Activated T-helper 1 cell treated with anti-CD3 and anti-CD28 coated beads, Interleukin-12 subunit alpha, Interleukin-12 subunit beta, Interleukin-2, Interleukin-4 antibody, amounts not matched to agents 30 ng/mL and 10 ng/mL and 1 ng/mL, durations not matched to agents 14 hours and 24 hours and 36 hours (primary cell): Measurements from ENCODE around the gene GRAMD1A. TPM values are rescaled to one million over a fixed set of nuclear protein-coding genes. Genes with fewer than 3 reads are reported as not detected.

Experiments
- DNase-seq: peaks from one replicate; pipeline ENCODE4 v3.0.0; 2021; ENCODE audit warnings: low spot score
- H3K27ac Mint-ChIP-seq: one replicate; pipeline ENCODE4 v1.8.0; 2021; ENCODE audit warnings: mild to moderate bottlenecking, mixed read lengths
- H3K27me3 Mint-ChIP-seq: one replicate; pipeline ENCODE4 v1.8.0; 2022; ENCODE audit warnings: mild to moderate bottlenecking, moderate library complexity, mixed read lengths; ENCODE audit not compliant: insufficient read depth
- H3K36me3 Mint-ChIP-seq: one replicate; pipeline ENCODE4 v1.8.0; 2021; ENCODE audit warnings: low read depth, mixed read lengths
- H3K4me1 Mint-ChIP-seq: one replicate; pipeline ENCODE4 v1.8.0; 2021; ENCODE audit warnings: low read depth, mixed read lengths
- H3K4me3 Mint-ChIP-seq: one replicate; pipeline ENCODE4 v1.8.0; 2021; ENCODE audit warnings: mild to moderate bottlenecking, moderate library complexity, mixed read lengths
- H3K9me3 Mint-ChIP-seq: one replicate; pipeline ENCODE4 v1.8.0; 2021; ENCODE audit warnings: mixed read lengths
- intact Hi-C: fragments of 100-400 bp; cut with micrococcal nuclease; formaldehyde crosslinking; loops from one replicate; pipeline ENCODE4 v1.15.1; 2024
- total RNA-seq: library from RNA; stranded (reverse); gene quantifications from 2 replicates; pipeline ENCODE4 v1.2.3, GENCODE V29; 2022

GRAMD1A gene
- total RNA-seq, 1 donor from 2014 or later, result 176 TPM

DNA sequence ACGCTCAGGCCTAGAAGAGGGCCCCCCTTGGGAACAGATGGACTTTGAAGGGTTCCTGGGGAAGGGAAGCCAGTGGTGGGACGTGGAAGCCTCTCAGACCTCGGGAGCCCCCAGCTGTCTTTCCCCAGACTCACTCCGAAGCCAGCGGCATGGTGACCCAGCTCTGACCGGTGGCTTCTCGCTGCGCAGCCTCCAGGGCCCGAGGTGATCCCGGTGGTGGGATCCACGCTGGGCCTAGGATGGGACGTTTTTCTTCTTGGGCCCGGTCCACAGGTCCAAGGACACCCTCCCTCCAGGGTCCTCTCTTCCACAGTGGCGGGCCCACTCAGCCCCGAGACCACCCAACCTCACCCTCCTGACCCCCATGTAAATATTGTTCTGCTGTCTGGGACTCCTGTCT, 66.0 kb downstream of the GRAMD1A start:
- H3K4me3 Mint-ChIP-seq, result no peak overlapping the region
- intact Hi-C loops, result loop anchor here (2.0 kb wide), 1 partner anchor 201 kb away; no protein-coding TSS in a partner anchor
- H3K27ac Mint-ChIP-seq, result no peak overlapping the region
- H3K27me3 Mint-ChIP-seq, result peaks cover 6% of the 10 kb centered on the region
- peaks cover 8% of the 10 kb centered on the region for H3K9me3 Mint-ChIP-seq
- peaks cover 16% of the 10 kb centered on the region for H3K4me1 Mint-ChIP-seq
- no peaks in the 10 kb centered on the region for H3K36me3 Mint-ChIP-seq
- no peak for DNase-seq

DNA sequence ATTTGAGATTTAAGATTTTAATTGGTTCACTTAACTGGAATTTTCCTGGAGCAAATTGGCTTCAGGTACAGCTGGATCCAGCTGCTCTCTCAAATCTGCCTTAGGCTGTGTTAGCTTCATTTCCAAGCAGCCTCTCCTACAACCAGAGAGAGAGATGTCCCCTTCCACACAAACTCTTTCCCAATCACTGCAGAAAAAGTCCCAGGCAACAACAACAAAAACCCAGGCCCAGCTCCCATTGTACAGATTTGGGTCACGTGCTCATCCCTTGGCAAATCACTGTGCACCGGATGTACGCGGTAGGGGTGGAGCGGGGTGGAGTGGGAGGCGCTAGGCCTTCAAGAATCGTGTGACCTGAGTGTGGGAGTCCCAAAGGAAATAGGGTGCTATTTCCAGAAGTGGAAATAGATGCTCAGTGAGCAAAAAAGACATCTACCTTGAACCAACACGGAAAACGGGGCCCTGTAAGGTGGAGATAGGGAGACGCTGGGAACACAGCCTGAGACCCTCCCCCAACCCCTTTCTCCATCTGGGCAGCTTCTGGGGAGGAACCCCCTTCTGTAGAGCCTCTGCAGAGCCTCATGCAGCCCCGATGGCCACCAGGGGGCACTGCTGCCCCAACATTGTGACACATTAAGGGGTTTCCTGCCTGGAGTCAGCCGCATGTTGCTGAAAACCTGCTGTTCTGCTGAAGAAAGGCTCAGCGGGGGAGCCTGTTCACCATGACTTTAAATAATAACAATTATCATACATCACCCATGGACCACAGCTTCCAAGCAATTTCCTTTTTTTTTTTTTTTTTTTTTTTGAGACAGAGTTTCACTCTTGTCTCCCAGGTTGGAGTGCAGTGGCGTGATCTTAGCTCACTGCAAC, 66.8 kb downstream of the GRAMD1A start:
- Mint-ChIP-seq H3K27me3 (peaks cover 6% of the 10 kb centered on the region), H3K4me3 (peak overlapping the region; percentile 42), H3K9me3 (peaks cover 8% of the 10 kb centered on the region), H3K4me1 (peaks cover 16% of the 10 kb centered on the region), H3K27ac (peak overlapping the region; percentile 57), H3K36me3 (no peaks in the 10 kb centered on the region)
- intact Hi-C loops, result loop anchor here (1.0 to 2.0 kb wide), 6 partner anchors 23 to 200 kb away; partner anchors contain the start of gene LGI4
- peak; percentile 79 for DNase-seq

DNA sequence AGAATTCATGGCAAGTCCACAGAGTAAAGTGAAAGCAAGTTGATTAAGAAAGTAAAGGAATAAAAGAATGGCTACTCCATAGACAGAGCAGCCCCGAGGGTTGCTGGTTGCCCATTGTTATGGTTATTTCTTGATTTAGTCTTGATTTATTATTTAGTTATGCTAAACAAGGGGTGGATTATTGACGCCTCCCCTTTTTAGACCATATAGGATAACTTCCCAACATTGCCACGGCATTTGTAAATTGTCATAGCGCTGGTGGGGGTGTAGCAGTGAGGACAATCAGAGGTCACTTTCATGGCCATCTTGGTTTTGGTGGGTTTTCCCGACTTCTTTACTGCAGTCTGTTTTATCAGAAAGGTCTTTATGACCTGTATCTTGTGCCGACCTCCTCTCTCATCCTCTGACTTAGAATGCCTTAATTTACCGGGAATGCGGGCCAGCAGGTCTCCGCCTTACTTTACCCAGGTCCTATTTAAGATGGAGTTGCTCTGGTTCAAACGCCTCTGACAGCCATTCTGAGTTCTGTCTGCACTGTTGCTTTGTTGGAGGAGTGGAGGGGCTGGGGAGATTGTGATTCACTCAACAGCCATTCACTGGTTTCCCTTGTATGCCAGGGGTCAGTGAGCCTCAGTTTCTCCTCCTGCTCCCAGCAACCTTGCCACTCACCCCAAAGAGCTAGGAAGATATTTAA, 69.0 kb downstream of the GRAMD1A start:
- H3K9me3 Mint-ChIP-seq, result peaks cover 8% of the 10 kb centered on the region
- no peak for DNase-seq

DNA sequence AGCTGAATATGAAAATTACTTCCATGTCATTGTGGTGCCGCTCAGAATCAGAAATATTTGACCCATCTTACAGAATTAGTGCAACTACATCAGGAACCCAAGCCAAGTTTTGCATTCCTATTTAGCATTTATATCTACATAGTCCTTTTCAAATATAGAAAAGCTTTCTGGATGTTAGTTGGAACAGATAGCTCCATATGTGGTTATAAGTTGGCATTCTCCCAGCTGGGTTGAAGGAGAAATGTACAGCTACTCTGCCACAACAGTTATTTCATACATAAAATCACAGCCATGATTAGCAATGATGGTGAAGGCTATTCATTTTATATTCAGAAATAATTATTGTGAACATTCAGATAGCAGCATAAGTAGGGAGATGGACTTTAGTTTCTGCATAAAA, 69.6 kb downstream of the GRAMD1A start:
- DNase-seq, result no peak
- Mint-ChIP-seq H3K36me3 (no peaks in the 10 kb centered on the region), H3K4me3 (no peak overlapping the region), H3K27ac (no peak overlapping the region), H3K4me1 (peaks cover 9% of the 10 kb centered on the region), H3K9me3 (peaks cover 8% of the 10 kb centered on the region), H3K27me3 (peaks cover 6% of the 10 kb centered on the region)
- intact Hi-C loops, result no loop called here

More for the DNA sequence above, 69.0 kb downstream of the GRAMD1A start:
- Mint-ChIP-seq H3K4me1 (peaks cover 10% of the 10 kb centered on the region), H3K4me3 (no peak overlapping the region), H3K27me3 (peaks cover 6% of the 10 kb centered on the region), H3K36me3 (no peaks in the 10 kb centered on the region), H3K27ac (no peak overlapping the region)
- intact Hi-C loops, result no loop called here

DNA sequence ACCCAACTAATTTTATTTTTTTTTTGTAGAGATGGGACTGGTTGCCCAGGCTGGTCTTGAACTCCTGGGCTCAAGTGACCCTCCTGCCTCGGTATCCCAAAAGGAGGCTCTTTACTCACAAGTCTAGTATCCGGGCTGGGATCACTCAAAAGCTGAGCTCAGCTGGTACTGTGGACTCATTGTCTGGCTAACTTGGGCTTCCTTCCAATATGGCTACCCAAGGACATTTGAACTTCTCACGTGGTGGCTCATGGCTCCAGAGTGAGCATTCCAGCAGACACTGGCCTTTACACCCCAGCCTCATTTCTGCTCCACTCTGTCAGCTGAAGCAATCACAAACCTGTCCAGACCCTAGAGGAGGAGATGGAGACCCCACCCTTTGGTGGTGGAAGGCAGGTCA, 70.3 kb downstream of the GRAMD1A start:
- H3K9me3 Mint-ChIP-seq, result peaks cover 8% of the 10 kb centered on the region
- H3K4me3 Mint-ChIP-seq, result no peak overlapping the region
- H3K27me3 Mint-ChIP-seq, result peaks cover 6% of the 10 kb centered on the region
- no peak for DNase-seq
- intact Hi-C loops, result no loop called here
- H3K36me3 Mint-ChIP-seq, result no peaks in the 10 kb centered on the region
- H3K4me1 Mint-ChIP-seq, result peaks cover 9% of the 10 kb centered on the region
- no peak overlapping the region for H3K27ac Mint-ChIP-seq

DNA sequence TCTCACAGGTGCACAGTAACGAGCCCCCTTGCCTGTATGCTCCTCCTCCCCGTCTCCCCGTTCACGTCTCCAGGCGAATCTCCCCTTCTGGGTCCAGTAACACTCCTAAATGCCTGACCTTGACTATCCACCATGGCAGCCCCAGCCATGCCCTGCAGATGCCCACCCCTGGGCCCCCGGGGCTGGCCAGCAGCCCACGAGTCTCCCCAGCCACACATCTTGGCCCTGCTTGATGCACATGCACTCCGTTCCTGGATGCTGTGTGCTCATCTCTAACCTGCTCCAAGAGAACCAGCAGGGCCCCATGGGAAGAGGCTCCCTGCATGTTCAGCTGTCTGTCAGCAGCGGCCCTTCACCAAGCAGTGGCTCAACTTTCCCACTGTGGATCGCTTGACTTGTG, 73.4 kb downstream of the GRAMD1A start:
- Mint-ChIP-seq H3K36me3 (no peaks in the 10 kb centered on the region), H3K27me3 (peaks cover 5% of the 10 kb centered on the region), H3K4me3 (no peak overlapping the region), H3K27ac (no peak overlapping the region), H3K4me1 (no peaks in the 10 kb centered on the region), H3K9me3 (peaks cover 8% of the 10 kb centered on the region)
- intact Hi-C loops, result no loop called here
- no peak for DNase-seq

DNA sequence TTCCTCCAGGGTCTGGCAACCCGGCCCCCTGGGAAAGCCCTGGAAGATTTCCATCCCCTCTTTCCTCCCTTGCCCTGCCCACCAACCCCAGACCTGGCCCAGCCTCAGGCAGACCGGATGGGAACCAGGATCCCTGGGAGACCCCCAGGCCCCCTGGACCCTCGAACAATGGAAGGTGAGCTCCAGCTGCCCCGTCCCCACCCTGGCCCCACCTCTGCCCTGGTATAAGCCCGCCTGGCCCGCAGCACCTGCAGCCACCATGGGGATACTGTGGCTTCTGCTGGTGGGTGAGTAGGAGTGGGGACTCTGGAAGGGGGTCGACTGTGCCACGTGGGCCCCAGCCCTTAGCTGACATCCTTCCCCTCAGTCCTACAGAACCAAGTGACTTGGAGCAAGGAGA, 73.8 kb downstream of the GRAMD1A start:
- H3K9me3 Mint-ChIP-seq, result peaks cover 8% of the 10 kb centered on the region
- H3K27me3 Mint-ChIP-seq, result peaks cover 2% of the 10 kb centered on the region

DNA sequence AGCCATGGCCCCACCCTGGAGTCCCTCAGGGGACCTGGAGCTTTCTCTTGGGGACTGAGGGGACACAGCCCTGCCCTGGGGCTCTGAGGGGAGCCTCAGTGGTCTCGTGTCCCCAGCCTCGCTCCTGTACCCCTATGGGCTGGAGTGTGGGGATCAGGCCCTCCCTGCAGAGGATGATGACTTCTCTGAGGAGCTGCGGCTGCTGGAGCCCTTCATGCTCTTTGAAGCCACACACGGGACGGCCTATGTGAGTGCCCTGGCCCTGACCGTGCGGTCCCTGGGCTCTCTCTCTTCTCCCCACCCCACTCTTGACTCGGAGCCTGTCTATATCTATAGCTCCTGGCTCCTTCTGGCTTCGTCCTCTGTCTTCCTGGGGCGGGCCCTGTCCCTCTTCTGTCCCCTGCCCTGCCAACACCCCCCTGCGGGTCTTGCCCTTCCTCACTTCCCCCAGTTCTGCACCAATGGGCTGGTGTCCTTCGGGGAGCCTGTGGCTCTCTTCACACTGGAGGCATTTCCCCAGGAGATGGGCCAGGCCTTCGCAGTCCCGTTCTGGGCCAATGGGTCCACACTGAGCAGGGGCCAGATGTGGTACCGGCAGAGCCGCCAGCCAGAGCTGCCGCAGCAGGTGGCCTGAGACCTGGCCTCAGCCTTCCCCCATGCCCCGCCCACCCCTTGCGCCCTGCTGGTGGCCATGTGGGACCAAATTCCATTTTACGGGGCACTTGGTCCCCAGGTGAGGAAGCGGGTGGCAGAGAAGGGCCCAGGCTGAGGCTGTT, 74.5 kb downstream of the GRAMD1A start:
- H3K9me3 Mint-ChIP-seq, result peaks cover 8% of the 10 kb centered on the region
- no peaks in the 10 kb centered on the region for H3K4me1 Mint-ChIP-seq
- intact Hi-C loops, result no loop called here
- H3K36me3 Mint-ChIP-seq, result no peaks in the 10 kb centered on the region
- peaks cover 2% of the 10 kb centered on the region for H3K27me3 Mint-ChIP-seq
- peak overlapping the region; percentile 52 for H3K27ac Mint-ChIP-seq
- DNase-seq, result no peak
- no peak overlapping the region for H3K4me3 Mint-ChIP-seq

More for the DNA sequence above, 73.8 kb downstream of the GRAMD1A start:
- no peak for DNase-seq
- intact Hi-C loops, result no loop called here
- H3K4me3 Mint-ChIP-seq, result no peak overlapping the region
- H3K4me1 Mint-ChIP-seq, result no peaks in the 10 kb centered on the region
- no peak overlapping the region for H3K27ac Mint-ChIP-seq
- H3K36me3 Mint-ChIP-seq, result no peaks in the 10 kb centered on the region

DNA sequence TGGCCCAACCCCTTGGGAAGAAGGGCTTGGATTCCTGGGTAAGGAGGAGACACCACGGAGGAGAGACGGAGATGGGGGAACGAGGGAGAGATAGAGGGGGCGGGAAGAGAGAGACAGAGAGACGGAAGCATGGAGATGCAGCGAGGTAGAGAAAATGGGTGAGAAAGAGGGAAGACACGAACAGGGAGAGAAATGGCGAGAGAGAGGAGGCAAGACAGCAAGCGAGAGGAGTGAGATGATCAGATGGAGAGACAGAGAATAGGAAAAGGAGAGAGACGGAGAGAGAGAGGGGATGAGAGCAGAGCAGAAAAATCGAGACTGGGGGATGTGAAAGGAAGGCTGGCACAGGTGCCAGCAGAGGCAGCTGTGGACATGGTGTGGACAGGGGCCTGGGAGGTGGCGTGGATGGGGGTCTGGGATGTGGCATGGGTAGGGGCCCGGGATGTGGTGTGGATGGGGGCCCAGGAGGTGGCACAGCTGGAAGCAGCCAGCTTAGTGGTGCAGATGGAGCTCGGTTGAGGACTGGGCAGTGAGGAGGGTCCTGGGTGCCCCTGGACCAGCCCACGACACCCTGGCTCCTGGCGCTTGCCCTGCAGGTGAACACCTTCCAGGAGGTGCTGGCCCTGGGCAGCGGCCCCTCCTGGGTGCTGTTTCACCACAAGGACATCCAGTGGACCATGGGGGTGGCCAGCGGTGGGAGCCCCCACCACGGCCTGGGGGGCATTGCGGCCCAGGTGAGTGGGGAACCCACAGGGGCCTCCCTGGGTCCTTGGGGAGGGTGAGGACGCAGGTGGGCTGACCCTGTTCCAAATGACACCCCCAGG, 75.3 kb downstream of the GRAMD1A start:
- DNase-seq, result no peak
- no peak overlapping the region for H3K4me3 Mint-ChIP-seq
- intact Hi-C loops, result no loop called here
- H3K27ac Mint-ChIP-seq, result peak overlapping the region; percentile 52
- H3K9me3 Mint-ChIP-seq, result peaks cover 3% of the 10 kb centered on the region
- H3K36me3 Mint-ChIP-seq, result no peaks in the 10 kb centered on the region
- no peaks in the 10 kb centered on the region for H3K4me1 Mint-ChIP-seq
- H3K27me3 Mint-ChIP-seq, result no peaks in the 10 kb centered on the region

DNA sequence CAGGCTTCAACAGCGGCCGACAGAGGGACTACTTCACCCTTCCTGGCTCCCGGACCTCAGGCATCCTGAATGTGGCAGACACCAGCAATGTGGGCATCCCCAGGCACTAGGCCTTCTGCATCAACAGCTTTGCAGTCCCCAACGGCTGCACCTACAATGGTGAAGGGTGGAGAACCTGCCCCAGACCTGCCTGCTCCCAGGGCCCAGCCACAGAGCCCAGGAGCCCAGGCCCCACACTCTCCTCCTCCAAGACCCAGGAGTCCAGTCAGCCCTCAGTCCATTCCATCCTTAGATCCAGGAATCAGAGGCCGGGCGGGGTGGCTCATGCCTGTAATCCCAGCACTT, 75.9 kb downstream of the GRAMD1A start:
- no peak overlapping the region for H3K4me3 Mint-ChIP-seq
- H3K36me3 Mint-ChIP-seq, result no peaks in the 10 kb centered on the region
- no peaks in the 10 kb centered on the region for H3K4me1 Mint-ChIP-seq
- no peaks in the 10 kb centered on the region for H3K27me3 Mint-ChIP-seq
- H3K9me3 Mint-ChIP-seq, result no peaks in the 10 kb centered on the region
- no peak for DNase-seq
- H3K27ac Mint-ChIP-seq, result no peak overlapping the region
- intact Hi-C loops, result no loop called here
